ENCODE results near the gene LRRC4C.
"Not testable (repeated sequence)": the region's sequence is repeated elsewhere in the genome, so short reads cannot be mapped to it uniquely, and the experiment has no call there.

LRRC4C gene

DNA sequence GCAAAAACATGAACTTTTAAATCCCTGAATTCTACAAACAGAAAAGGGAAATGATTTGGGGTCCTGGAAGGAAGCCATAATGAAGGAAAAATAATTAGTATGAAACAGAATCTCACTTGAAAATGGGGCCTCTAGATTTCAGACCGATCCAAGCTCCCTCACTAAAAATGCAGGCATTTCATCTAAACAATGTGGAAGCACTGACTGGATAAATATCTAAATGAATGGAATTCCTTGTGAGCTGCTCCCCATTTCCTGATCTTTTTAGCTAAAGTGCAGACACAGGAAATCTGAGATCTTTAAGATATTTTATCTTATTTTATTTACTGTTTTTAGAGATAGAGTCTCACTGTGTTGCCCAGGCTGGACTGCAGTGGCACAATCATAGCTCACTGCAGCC, 1255.8 kb downstream of the LRRC4C start:
- DNase-seq: no peak

DNA sequence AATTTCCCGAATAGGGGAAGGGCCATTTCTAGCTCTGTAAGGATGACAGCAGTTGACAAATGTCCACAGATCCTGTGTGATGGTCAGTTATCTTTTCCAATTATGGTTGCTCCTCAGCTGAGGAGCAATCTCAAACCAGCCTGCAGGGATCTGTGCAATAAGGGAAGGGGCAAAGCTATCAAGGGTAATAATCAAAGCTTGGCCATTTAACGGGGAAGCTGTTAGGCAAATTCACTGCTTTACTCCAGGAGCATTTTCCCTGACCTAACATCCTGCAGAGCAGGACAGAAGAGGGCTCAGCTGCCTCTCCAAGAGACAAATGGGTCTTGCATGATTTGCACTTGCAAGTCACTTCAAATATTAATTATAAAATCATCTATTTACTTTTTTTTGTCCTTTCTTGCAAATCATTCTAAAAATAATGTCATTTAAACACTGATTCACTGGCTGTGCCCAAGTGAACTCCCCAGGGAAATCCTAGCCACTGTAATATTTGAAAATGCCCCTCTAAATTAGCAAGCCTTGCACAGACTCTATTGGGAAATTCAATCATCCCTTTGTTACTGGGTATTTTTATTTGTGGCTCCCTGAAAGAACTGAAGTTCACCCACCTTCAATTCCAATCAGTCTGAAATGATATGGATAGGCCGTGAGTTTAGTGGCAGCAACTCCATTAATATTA, 1256.7 kb downstream of the LRRC4C start:
- DNase-seq: no peak

DNA sequence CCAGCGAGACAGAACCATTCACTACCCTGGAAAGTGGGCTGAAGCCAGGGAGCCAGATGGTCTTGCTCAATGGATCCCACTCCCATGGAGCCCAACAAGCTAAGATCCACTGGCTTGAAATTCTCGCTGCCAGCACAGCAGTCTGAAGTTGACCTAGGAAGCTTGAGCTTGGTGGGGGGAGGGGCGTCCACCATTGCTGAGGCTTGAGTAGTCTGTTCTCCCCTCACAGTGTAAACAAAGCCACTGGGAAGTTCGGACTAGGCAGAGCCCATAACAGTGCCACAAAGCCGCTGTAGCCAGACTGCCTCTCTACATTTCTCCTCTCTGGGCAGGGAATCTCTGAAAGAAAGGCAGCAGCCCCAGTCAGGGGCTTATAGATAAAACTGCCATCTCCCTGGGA, 1266.9 kb downstream of the LRRC4C start:
- DNase-seq: not testable (repeated sequence)

DNA sequence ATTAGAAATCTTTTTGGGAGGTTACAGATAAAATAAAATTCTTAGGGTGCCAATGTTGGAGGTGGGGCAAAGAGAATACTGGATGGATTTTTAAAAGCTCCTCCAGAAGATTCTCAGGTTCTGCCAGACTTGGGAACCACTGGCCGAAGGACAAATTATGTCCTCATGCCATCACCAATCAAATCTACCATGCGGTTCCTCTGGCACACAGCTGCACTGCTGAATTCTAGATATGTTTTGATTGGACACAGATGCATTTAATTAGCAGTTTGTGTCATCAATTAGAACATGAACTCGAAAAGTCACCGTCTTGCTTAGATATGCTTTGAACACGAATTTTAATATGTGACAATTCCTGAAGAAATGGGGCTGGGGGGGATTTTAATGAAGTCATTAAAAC, 1269.2 kb downstream of the LRRC4C start:
- DNase-seq: no peak

DNA sequence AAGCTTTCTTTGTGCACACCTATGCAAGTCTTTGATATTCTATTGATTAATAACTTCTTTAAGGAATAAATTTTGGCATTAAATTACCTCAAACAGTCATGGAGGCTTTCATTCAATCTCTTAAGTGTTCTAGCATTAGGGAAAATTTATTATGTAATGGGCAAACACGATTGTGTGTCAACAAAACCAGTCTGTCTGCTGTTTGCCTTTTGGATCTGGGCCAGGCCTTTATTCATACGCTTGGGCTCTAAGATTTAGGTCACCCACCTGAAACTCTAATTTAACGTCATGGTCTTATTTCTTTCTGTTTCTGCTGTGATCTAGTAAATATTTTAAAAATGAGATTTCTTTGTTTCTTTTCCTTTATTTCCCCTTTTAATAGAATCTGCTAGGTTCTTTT, 1270.6 kb downstream of the LRRC4C start:
- no peak for DNase-seq

DNA sequence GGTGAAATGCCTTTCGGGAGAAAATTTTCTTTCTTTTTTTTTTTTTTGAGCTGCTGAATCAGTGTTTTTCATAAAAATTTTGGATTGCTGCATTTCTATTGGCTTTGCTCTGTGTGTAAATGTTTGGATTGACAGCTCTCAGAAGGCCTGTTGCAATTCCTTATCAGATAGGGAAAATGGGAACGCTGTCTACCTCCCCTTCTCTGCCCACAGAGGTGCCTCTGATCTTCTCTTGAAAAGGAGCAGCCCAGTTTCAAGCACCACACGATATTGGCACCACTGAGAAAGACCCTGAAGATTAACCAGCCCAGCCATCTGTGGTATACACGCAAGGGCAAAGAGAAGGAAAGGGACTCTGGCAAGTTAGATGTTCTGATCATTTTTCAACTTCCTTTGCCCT, 1272.2 kb downstream of the LRRC4C start:
- no peak for DNase-seq

DNA sequence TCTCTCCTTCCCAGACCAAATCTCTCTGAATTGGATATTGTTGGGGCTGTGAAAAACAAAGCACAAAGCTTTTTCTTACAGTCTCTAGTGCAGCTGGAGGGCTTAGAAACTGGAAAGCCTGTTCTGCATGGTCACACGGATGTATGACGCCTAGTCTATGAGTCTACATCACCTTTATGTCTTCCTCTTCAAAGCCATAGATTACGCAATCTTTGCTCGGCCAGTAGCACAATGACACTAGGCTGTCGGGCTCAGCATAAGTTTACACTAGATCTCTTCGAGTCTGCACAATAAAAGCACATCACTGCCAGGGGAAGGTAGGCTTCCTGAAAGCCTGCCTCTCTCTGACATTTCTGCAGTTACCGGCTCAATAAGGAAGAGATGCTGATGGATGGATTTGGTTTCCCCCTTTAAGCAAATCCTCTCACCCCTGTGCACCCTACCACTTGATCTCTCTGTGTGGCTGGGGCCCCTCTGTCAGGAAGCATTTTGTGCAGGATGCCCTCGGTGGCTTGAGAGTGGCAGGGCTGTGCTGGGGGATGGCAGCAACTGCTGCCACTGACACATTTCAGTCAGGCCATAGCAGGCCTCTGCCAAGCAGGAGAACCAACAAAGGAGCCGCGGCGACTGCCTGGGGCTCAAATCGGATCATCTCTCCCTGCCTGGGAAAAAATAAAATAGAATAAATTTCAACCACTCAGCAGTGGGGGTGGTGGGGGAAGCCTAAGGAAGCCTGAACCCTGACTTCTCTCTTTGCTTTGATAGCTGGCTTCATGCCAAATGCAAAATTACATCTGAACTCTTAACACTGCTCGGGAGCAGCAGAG, 1272.8 kb downstream of the LRRC4C start:
- no peak for DNase-seq

DNA sequence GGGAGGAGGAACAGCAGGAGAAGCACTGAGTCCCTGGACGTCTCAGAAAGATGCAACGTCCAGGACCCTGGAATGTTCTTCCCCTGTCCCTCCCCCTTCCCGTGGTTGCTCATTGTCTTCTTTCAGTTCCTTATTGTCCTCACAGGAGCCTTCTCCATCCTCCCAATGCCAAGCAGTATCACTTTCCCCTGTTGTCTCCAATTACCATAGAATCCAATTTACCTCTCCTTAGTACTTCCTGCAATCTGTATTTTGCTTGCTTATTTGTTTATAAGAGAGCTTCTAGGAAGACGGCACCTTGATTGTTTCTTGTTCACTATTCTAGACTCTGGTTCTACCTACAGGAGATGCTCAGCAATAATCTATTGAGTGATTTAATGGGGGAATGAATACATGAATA, 1273.7 kb downstream of the LRRC4C start:
- DNase-seq: no peak

DNA sequence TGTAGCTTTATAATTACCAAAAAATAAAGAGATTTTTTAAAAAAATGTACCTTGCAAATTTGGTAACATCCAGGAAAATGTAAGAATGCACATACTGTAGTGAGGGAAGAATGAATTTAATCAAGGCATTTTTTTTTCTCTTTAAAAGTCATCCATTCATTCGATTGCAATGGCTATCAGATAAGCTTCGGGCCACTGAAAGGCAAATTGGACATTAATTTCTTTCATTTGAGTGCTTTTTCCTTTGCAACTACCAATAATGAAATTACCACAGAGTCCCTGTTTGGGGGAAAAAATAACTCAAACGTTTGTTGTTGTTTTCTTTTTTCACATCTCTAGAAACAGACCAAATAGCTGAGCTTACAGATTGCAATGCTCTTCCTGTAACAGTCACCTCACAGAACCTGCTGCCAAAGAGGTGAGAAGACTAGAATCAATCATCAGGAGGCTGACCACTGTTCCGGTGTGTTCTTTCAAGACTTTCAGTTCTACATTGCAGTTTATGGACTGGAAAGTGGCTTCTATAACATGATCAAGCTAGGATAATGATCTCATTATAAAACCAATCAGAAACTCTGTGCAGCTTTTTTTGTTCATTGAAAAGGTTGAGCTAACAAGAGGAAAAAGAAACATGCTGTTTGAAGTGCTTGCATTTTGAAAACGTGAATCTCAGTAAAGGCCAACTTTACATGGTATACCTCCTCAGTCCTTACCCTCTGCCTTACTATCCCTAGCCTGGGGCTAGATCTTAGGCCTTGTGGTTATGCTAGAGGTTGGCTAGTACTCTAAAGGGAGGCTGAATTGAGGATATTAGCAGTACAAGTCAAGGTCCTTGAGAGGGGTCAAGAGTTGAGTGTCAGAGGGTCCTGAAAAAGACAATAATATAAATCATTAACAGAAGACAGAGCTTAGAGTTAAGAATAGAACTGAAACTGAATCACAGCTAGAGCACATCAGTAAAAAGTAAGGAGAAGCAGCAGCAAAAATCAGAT, 1276.1 kb downstream of the LRRC4C start:
- DNase-seq: no peak

DNA sequence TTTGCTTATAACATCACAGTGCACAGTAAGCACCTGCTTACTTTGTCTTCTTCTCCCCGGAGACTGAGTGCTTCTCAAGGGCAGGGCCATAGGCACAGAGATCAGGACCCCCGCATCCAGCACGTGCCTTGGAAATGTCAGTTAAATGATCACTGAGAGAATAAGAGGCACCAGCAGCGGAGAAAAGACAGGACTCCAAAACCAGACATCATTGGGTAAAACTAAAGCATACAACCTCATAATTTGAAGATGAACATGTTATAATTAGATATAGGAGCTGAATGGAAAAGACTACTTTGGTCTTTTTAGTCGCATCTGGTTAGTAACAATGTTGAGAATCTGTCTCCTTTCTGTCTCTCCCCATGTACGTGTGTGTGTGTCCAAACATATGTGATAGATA, 1279.9 kb downstream of the LRRC4C start:
- DNase-seq: no peak

DNA sequence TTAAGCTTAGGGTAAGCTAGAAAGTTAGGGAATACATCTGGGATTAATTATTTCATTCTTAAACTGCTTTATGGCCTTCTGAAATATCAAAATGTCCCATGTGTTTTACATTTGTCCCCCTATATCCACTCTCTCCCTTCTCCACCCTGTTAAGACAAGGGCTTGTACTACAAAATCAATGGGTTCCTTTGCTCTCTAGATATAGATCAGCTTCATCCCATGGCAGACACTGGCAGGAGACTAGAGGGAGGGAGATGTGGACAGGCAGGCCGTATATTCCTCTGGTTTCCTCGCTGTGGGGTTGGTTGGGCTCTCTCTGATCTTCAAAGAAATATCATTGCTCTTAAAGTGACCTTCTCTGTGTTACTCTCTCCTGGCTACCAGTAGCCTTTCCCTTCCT, 1281.0 kb downstream of the LRRC4C start:
- no peak for DNase-seq

DNA sequence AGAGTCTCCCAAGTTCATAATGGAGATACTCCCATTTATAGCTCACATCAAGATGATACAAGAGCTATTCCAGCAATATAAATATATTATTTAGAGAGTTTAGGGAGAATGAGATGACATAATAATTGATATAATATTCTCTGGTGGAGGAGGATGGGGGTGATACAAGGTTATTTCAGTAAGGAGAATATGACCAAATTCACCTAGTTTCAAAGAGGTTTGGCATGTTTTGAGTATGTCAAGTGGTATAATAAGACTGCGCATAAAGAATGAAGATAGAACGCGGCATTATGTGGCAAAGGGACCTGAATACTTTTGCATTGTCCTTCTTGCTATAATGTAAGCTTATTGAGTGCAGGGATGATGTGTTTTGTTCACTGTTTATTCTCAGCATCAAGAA, 1283.5 kb downstream of the LRRC4C start:
- no peak for DNase-seq

DNA sequence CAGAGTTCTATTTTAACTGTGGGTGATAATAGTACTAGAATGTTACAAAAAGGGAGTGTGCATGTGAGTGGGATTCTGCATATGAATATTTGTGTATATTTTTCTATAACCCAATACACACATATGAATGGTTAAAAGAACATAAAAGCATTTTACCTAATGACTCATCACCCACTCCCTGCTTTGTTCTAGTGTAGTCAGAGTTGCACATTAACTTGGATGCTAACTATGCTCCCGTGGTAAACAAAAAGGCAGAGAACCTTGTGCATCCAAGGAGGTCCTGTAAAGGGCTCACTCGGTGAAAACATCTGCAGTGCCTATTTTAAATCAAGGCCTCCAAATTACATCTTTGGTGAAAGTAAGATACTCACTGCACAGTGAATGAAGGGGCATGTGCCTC, 1289.4 kb downstream of the LRRC4C start:
- no peak for DNase-seq

DNA sequence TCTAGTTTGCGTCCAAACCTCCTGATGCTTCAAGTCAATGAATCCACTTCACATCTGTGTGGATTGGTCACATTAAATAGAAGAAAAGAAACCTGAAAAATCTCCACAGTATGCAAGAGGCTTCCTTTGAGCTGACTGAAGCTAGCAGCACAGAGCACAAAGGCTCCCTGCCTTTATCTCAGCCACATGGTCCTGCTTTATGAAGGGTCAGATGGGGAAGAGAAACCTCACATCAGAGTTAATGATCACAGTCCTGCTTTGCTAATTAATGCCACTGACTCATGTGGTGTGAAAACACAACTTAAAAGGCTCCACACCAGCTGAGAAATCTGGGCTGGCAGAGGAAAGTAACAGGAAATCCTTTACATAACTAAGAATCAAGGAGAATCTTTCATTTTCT, 1291.0 kb downstream of the LRRC4C start:
- no peak for DNase-seq

DNA sequence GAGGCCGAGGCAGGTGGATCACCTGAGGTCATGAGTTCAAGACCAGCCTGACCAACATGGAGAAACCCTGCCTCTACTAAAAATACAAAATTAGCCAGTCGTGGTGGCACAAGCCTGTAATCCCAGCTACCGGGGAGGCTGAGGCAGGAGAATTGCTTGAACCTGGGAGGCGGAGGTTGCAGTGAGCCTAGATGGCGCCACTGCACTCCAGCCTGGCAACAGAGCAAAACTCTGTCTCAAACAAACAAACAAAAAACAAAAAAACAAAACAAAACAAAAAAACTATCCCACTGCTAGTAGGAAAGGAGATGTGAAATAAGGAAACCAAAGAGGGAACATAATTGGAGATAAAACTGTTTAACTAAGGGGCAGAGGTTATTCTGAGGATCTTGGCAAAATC, 1291.6 kb downstream of the LRRC4C start:
- not testable (repeated sequence) for DNase-seq

DNA sequence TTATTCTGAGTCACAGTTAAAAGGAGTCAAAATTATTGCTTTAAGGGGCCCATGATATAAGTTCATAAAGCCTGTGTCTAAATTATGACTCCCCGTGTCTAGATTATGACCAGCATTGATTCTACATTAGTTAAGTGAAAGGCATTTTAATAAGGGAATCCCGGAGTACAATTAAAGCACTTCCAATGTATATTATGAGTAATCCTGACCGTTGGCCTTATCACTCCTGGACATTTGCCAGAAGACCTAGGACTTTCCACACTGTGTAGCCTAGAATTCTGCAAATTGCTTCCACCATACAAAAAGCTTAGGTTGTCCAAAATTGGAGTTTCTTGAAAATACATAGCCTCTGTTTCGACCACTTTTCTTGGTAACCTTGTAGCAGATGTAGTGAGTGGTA, 1292.6 kb downstream of the LRRC4C start:
- DNase-seq: no peak

DNA sequence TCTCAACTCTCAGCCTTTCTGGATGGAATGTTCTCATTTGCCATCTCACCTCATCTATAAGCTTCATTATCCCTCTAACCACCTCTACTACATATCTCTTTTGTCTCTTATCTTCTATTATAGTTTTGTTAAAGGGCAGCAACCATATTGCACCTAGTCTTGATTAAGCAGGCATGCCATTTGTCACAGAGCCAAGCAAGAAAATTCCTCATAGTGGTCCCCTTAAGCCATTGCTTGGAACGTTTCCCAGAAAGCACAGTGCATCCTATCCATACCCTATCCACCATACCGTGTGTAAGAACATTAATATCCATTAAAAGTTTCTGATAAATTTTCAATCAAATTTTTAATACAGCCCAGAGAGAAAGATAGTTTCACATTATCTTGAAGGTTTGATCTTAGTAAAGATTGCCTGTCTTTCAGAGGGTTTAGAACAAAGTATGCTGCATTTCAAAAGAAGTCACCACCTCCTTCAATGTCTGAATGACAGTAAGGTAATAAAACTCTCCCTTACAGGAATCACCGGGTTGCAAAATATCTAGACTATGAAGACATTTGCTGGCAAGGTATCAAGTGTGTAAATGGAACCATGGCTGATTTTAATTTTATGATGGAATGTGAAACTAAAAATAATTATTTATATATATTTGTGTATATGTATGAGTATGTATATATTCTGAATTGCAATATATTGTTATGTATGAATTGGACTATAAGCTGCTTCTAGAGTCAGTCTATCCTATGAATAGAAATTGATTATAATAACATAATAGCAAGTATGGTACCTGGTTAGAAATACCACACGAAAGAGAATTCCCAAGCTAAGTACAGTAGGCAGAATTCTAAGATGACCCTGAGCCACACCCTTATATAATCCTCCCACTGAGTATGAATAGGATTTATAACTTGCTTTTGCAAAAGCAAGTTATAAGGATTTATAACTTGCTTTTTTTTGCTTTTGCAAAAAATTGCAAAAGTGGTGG, 1296.3 kb downstream of the LRRC4C start:
- DNase-seq: no peak

DNA sequence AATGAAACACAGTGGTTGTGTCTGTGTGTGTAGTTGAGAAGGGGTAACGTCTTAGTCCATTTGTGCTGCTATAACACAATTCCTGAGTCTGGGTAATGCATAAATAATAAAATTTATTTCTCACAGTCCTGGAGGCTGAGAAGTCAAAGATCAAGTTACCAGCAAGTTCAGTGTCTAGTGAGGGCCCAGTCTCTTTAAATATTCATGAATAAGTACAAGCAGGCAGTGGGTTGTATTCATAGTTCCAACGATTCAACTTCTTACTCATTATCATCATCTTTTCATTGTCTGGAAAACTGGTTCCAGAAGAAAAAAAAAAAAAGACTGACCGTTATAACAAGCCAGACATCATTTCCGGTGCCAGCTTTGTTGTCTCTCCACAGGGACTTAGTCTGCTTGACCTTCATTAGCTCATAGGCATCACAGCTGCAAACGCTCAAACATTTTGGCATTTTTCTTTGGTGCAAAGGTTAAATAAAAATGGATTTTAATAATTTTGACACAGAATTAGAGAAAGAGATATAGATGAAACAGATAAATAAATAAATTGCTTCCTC, 1297.5 kb downstream of the LRRC4C start:
- no peak for DNase-seq

DNA sequence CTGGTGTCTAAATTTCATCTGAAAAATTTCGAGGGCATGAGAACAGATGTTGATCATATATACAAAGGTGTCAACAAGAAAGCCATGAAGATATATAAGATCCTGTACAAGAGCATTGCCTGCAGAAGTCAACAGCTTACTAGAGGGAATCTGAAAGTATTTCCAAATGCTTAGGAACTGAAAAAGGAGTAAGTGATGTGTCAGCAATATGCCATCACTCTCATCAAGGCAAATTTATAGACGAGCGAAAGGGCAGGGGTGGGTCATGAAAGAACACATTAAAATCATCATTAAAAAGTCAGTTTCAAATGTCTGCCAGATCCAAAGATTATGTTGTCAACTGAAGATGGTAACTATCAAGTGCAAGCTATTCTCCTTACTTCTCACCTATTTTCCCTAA, 1299.0 kb downstream of the LRRC4C start:
- no peak for DNase-seq

DNA sequence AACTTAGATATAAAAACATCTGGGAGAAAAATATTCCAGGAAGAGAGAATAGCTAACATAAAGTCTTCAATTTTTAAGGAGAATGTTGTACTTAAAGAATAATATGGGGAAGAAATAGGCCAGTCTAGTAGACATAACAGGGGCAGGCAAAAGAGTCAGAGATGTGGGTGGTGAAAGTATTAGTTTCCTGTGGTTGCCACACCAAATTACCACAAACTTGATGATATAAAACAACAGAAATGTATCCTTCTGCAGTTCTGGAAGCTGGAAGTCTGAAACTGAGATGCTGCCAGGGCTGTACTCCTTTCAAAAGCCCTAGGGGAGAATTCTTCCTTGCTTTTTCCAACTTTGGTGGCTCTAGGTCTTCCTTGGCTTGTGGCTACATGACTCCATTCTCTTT, 1309.7 kb downstream of the LRRC4C start:
- no peak for DNase-seq

DNA sequence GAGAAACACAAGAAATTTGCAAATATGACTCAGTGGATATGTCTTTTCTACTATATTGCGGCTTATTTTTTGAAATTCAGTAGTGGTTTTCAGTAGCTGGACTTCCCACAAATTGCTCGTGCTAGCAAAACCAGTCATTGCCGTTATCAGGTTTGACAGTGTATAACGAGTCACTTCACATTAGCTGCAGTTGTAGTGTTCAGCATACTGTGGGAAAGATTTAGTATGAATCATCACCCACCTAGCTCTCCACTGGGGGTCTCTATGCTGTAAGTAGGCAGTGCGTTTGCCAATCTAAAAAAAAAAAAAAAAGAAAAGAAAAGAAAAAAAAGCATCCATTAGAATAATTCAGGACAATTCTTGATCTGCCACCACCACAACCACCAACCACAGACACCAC, 1318.9 kb downstream of the LRRC4C start:
- DNase-seq: no peak

DNA sequence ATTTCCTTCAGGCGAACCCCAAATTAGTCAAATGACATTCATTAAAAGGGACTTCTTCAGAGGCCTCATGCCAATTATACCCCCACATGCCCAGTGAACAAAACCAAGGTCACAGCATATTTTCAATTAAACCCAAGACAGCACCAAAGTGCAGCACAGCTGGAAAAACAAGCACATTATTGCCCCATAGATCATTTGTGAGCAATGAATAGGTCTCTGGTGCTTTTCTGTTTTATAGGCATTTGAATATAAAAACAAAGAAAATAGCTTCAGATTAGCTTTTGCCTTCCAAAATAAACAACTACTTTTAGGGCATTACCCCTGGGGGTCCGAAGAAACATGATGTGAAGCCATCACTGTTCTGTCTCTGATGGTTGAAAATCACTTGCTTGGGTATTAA, 1319.9 kb downstream of the LRRC4C start:
- no peak for DNase-seq
